Measurements from ENCODE around the gene NLRP5.

Gene NLRP5

GRCh38 chr19:55958356-55958755, 28.2 kb upstream of the NLRP5 start:
- Histone ChIP-seq H3K27ac (no peak overlapping the region), H3K4me1 (ENCODE audit: control insufficient read depth in 1 of 2, insufficient read depth in 1 of 2, low read depth in 1 of 2, low read length in 1 of 2) (no peaks in the 10 kb centered on the region), H3K27me3 (no peaks in the 10 kb centered on the region), H3K4me3 (ENCODE audit: low read depth in 1 of 2, low read length in 1 of 2) (no peak overlapping the region), H3K9me3 (no peaks in the 10 kb centered on the region), H3K36me3 (no peaks in the 10 kb centered on the region)
- TF ChIP-seq CTCF (IDR thresholded peaks at IDR 0.05), result no peak

GRCh38 chr19:55959996-55960675, 26.4 kb upstream of the NLRP5 start:
- no peak for TF ChIP-seq CTCF (IDR thresholded peaks at IDR 0.05)
- Histone ChIP-seq H3K4me3 (ENCODE audit: low read depth in 1 of 2, low read length in 1 of 2) (no peak overlapping the region), H3K27me3 (no peaks in the 10 kb centered on the region), H3K4me1 (ENCODE audit: control insufficient read depth in 1 of 2, insufficient read depth in 1 of 2, low read depth in 1 of 2, low read length in 1 of 2) (no peaks in the 10 kb centered on the region), H3K27ac (no peak overlapping the region), H3K36me3 (no peaks in the 10 kb centered on the region), H3K9me3 (no peaks in the 10 kb centered on the region)

GRCh38 chr19:55962186-55962585, 24.4 kb upstream of the NLRP5 start:
- H3K9me3 ChIP-seq, result no peaks in the 10 kb centered on the region
- no peaks in the 10 kb centered on the region for H3K4me1 ChIP-seq (ENCODE audit: control insufficient read depth in 1 of 2, insufficient read depth in 1 of 2, low read depth in 1 of 2, low read length in 1 of 2)
- no peak overlapping the region for H3K4me3 ChIP-seq (ENCODE audit: low read depth in 1 of 2, low read length in 1 of 2)
- no peak for TF ChIP-seq CTCF (IDR thresholded peaks at IDR 0.05)
- no peaks in the 10 kb centered on the region for H3K36me3 ChIP-seq
- H3K27me3 ChIP-seq, result no peaks in the 10 kb centered on the region
- no peak overlapping the region for H3K27ac ChIP-seq

GRCh38 chr19:55973982-55974381, 12.6 kb upstream of the NLRP5 start:
- Histone ChIP-seq H3K27ac (no peak overlapping the region), H3K27me3 (no peaks in the 10 kb centered on the region), H3K36me3 (no peaks in the 10 kb centered on the region), H3K4me3 (ENCODE audit: low read depth in 1 of 2, low read length in 1 of 2) (no peak overlapping the region), H3K4me1 (ENCODE audit: control insufficient read depth in 1 of 2, insufficient read depth in 1 of 2, low read depth in 1 of 2, low read length in 1 of 2) (no peaks in the 10 kb centered on the region), H3K9me3 (peaks cover 3% of the 10 kb centered on the region)
- no peak for TF ChIP-seq CTCF (IDR thresholded peaks at IDR 0.05)

GRCh38 chr19:55980415-55980814, 6.2 kb upstream of the NLRP5 start:
- no peaks in the 10 kb centered on the region for H3K27me3 ChIP-seq
- no peaks in the 10 kb centered on the region for H3K4me1 ChIP-seq (ENCODE audit: control insufficient read depth in 1 of 2, insufficient read depth in 1 of 2, low read depth in 1 of 2, low read length in 1 of 2)
- H3K9me3 ChIP-seq, result peaks cover 6% of the 10 kb centered on the region
- no peak overlapping the region for H3K4me3 ChIP-seq (ENCODE audit: low read depth in 1 of 2, low read length in 1 of 2)
- H3K36me3 ChIP-seq, result no peaks in the 10 kb centered on the region
- H3K27ac ChIP-seq, result no peak overlapping the region
- no peak for TF ChIP-seq CTCF (IDR thresholded peaks at IDR 0.05)
